Loucy (cell line): ENCODE results near the gene NDST1.

Experiments used
- CTCF ChIP-seq: fragments of 200-600 bp; sonication (generic); conservative IDR thresholded peaks from 2 replicates; pipeline ENCODE4 v1.5.1; 2014; ENCODE audit warnings: mild to moderate bottlenecking, antibody characterized with exemption, low read length
- EZH2phosphoT487 ChIP-seq: fragments of 200-600 bp; IDR thresholded peaks from 2 replicates; pipeline ENCODE4 v1.6.1; 2018; ENCODE audit warnings: antibody characterized with exemption, mild to moderate bottlenecking, moderate library complexity, borderline replicate concordance

GRCh38 chr5:150576449-150576949 is 68.6 kb downstream of the NDST1 start:
- TF ChIP-seq CTCF (no peak), EZH2phosphoT487 (no peak)
